ENCODE results near the gene TMEM14C. TPM values are rescaled to one million over a fixed set of nuclear protein-coding genes. Genes with fewer than 3 reads are reported as not detected.
A peak's percentile ranks its signal among the peaks of the same experiment; 100 is the strongest.
"Not testable (repeated sequence)": the region's sequence is repeated elsewhere in the genome, so short reads cannot be mapped to it uniquely, and the experiment has no call there.

Gene TMEM14C
- total RNA-seq, 1 donor from 2014 or later: 85.0 TPM

GRCh38 chr6:10730254-10730653, 7.4 kb downstream of the TMEM14C start:
- no peaks in the 10 kb centered on the region for H3K27me3 Mint-ChIP-seq (ENCODE audit: unreplicated experiment)
- DNase-seq: no peak
- H3K36me3 Mint-ChIP-seq (ENCODE audit: unreplicated experiment): peaks cover 14% of the 10 kb centered on the region
- peaks cover 2% of the 10 kb centered on the region for H3K9me3 Mint-ChIP-seq (ENCODE audit: unreplicated experiment)
- no peak overlapping the region for H3K27ac Mint-ChIP-seq (ENCODE audit: unreplicated experiment)
- TF ChIP-seq CTCF (IDR thresholded peaks at IDR 0.05; ENCODE audit: partially characterized antibody, unreplicated experiment): no peak
- H3K4me3 Mint-ChIP-seq (ENCODE audit: unreplicated experiment): peak overlapping the region; percentile 42
- no peaks in the 10 kb centered on the region for H3K4me1 Mint-ChIP-seq (ENCODE audit: low read depth, unreplicated experiment)

GRCh38 chr6:10733151-10733715, 10.4 kb downstream of the TMEM14C start:
- Mint-ChIP-seq H3K27ac (ENCODE audit: unreplicated experiment) (no peak overlapping the region), H3K9me3 (ENCODE audit: unreplicated experiment) (no peaks in the 10 kb centered on the region), H3K27me3 (ENCODE audit: unreplicated experiment) (no peaks in the 10 kb centered on the region), H3K4me3 (ENCODE audit: unreplicated experiment) (no peak overlapping the region), H3K4me1 (ENCODE audit: low read depth, unreplicated experiment) (no peaks in the 10 kb centered on the region), H3K36me3 (ENCODE audit: unreplicated experiment) (peaks cover 8% of the 10 kb centered on the region)
- no peak for DNase-seq
- no peak for TF ChIP-seq CTCF (IDR thresholded peaks at IDR 0.05; ENCODE audit: partially characterized antibody, unreplicated experiment)

- peak overlapping the region; percentile 55 for H3K4me3 Mint-ChIP-seq (ENCODE audit: unreplicated experiment)
- no peaks in the 10 kb centered on the region for H3K4me1 Mint-ChIP-seq (ENCODE audit: low read depth, unreplicated experiment)
- no peak for TF ChIP-seq CTCF (IDR thresholded peaks at IDR 0.05; ENCODE audit: partially characterized antibody, unreplicated experiment)
- H3K36me3 Mint-ChIP-seq (ENCODE audit: unreplicated experiment): peaks cover 8% of the 10 kb centered on the region
- no peaks in the 10 kb centered on the region for H3K27me3 Mint-ChIP-seq (ENCODE audit: unreplicated experiment)
- no peak for DNase-seq
- no peak overlapping the region for H3K27ac Mint-ChIP-seq (ENCODE audit: unreplicated experiment)
- H3K9me3 Mint-ChIP-seq (ENCODE audit: unreplicated experiment): no peaks in the 10 kb centered on the region
Measured at GRCh38 chr6:10733863-10734262, 11.0 kb downstream of the TMEM14C start.

GRCh38 chr6:10736731-10737130, 13.9 kb downstream of the TMEM14C start:
- TF ChIP-seq CTCF (IDR thresholded peaks at IDR 0.05; ENCODE audit: partially characterized antibody, unreplicated experiment): no peak
- DNase-seq: no peak
- Mint-ChIP-seq H3K36me3 (ENCODE audit: unreplicated experiment) (peaks cover 8% of the 10 kb centered on the region), H3K9me3 (ENCODE audit: unreplicated experiment) (no peaks in the 10 kb centered on the region), H3K27ac (ENCODE audit: unreplicated experiment) (no peak overlapping the region), H3K4me1 (ENCODE audit: low read depth, unreplicated experiment) (no peaks in the 10 kb centered on the region), H3K27me3 (ENCODE audit: unreplicated experiment) (no peaks in the 10 kb centered on the region), H3K4me3 (ENCODE audit: unreplicated experiment) (no peak overlapping the region)

- no peak for DNase-seq
- no peak for TF ChIP-seq CTCF (IDR thresholded peaks at IDR 0.05; ENCODE audit: partially characterized antibody, unreplicated experiment)
- H3K36me3 Mint-ChIP-seq (ENCODE audit: unreplicated experiment): no peaks in the 10 kb centered on the region
- H3K4me3 Mint-ChIP-seq (ENCODE audit: unreplicated experiment): no peak overlapping the region
- H3K27ac Mint-ChIP-seq (ENCODE audit: unreplicated experiment): no peak overlapping the region
- no peaks in the 10 kb centered on the region for H3K27me3 Mint-ChIP-seq (ENCODE audit: unreplicated experiment)
- H3K9me3 Mint-ChIP-seq (ENCODE audit: unreplicated experiment): no peaks in the 10 kb centered on the region
- no peaks in the 10 kb centered on the region for H3K4me1 Mint-ChIP-seq (ENCODE audit: low read depth, unreplicated experiment)
Measured at GRCh38 chr6:10740061-10740460, 17.2 kb downstream of the TMEM14C start.

GRCh38 chr6:10741643-10742042, 18.8 kb downstream of the TMEM14C start:
- H3K9me3 Mint-ChIP-seq (ENCODE audit: unreplicated experiment); H3K36me3 Mint-ChIP-seq (ENCODE audit: unreplicated experiment); H3K4me3 Mint-ChIP-seq (ENCODE audit: unreplicated experiment); H3K4me1 Mint-ChIP-seq (ENCODE audit: low read depth, unreplicated experiment); H3K27ac Mint-ChIP-seq (ENCODE audit: unreplicated experiment); H3K27me3 Mint-ChIP-seq (ENCODE audit: unreplicated experiment); DNase-seq: not testable (repeated sequence)
